AG04450 (cell line): Measurements from ENCODE around the gene CALU. TPM values are rescaled to one million over a fixed set of nuclear protein-coding genes. Genes with fewer than 3 reads are reported as not detected.

ENCODE experiments used
- CTCF ChIA-PET: fragments of 300-600, 350-600 bp; formaldehyde crosslinking; extraction: SDS; loops from one replicate; lab custom pipeline; 2022; ENCODE audit warnings: antibody characterized with exemption, inconsistent platforms; lab: Charles Lee
- POLR2A ChIA-PET: fragments of 350-600 bp; formaldehyde crosslinking; extraction: SDS; loops from one replicate; lab custom pipeline; 2021; ENCODE audit warnings: antibody characterized with exemption, inconsistent platforms; lab: Yijun Ruan, JAX
- DNase-seq: peaks from one replicate; pipeline ENCODE4 v3.0.0-alpha.2; 2011; ENCODE audit warnings: low read depth, low spot score
- H3K27ac ChIP-seq: one replicate; pipeline ENCODE4 v1.5.1; 2012; ENCODE audit warnings: low read depth, low read length, control low read depth
- H3K27me3 ChIP-seq: one replicate; pipeline ENCODE4 v1.6.0; 2012; ENCODE audit warnings: low read length; ENCODE audit not compliant: control insufficient read depth, insufficient read depth
- H3K4me3 ChIP-seq: 2 replicates; pipeline ENCODE4 v1.5.1; 2011; ENCODE audit warnings: mild to moderate bottlenecking, low read depth, low read length, control low read depth
- H3K9me3 ChIP-seq: 2 replicates; pipeline ENCODE4 v1.5.1; 2012; ENCODE audit warnings: low read length; ENCODE audit not compliant: control insufficient read depth, insufficient read depth
- polyA plus RNA-seq: library from polyadenylated mRNA; depleted of rRNA; stranded (reverse); fragments of >200 nt; gene quantifications from 2 replicates; pipeline ENCODE4 v1.2.3, GENCODE V29; 2011
- TF ChIP-seq, protein P1 (sequence below): IDR thresholded peaks from 2 replicates; pipeline ENCODE4 v1.5.1; 2011; ENCODE audit warnings: low read depth, low read length, control low read depth, inconsistent platforms

The CALU gene
- polyA plus RNA-seq, 1 experiment: 815 TPM

DNA sequence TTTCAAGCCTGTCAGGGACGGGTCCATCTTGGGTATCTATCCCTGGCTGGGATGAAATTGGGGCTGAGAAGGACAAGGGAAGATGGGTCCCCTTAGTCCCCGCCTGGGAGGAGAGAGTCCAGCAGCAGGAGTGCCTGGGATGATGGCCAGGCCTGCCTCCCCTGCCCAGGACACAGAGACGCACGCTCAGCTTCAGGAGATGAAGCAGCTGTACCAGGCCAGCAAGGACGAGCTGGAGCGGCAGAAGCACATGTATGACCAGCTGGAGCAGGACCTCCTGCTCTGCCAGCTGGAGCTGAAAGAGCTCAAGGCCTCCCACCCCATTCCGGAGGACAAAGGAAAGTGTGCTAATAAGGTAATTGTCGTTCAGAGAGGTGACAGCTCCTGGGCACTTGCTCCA lies 68.0 kb downstream of the CALU start:
- Histone ChIP-seq H3K4me3 (no peak overlapping the region), H3K9me3 (no peaks in the 10 kb centered on the region), H3K27me3 (no peaks in the 10 kb centered on the region), H3K27ac (no peak overlapping the region)
- ChIA-PET POLR2A (no interaction called here), CTCF (no interaction called here)
- no peak for DNase-seq
- TF ChIP-seq, protein P1, sequence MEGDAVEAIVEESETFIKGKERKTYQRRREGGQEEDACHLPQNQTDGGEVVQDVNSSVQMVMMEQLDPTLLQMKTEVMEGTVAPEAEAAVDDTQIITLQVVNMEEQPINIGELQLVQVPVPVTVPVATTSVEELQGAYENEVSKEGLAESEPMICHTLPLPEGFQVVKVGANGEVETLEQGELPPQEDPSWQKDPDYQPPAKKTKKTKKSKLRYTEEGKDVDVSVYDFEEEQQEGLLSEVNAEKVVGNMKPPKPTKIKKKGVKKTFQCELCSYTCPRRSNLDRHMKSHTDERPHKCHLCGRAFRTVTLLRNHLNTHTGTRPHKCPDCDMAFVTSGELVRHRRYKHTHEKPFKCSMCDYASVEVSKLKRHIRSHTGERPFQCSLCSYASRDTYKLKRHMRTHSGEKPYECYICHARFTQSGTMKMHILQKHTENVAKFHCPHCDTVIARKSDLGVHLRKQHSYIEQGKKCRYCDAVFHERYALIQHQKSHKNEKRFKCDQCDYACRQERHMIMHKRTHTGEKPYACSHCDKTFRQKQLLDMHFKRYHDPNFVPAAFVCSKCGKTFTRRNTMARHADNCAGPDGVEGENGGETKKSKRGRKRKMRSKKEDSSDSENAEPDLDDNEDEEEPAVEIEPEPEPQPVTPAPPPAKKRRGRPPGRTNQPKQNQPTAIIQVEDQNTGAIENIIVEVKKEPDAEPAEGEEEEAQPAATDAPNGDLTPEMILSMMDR: no peak

DNA sequence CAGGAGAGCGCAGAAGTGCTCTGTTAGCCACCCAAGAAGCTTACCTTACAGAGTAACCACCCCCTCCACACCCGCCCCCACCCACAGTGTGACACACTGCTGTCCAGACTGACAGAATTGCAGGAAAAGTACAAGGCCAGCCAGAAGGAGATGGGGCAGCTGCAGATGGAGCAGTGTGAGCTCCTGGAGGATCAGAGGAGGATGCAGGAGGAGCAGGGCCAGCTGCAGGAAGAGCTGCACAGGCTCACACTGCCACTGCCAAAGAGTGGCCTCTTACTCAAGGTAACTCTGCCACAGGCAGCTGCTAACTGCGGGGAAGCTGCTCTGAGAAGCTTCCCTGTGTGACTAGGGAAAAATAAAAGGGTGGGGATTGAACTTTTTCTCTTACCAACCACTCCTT lies 70.2 kb downstream of the CALU start:
- TF ChIP-seq, protein P1: no peak
- Histone ChIP-seq H3K27ac (no peak overlapping the region), H3K27me3 (no peaks in the 10 kb centered on the region), H3K9me3 (no peaks in the 10 kb centered on the region), H3K4me3 (no peak overlapping the region)
- ChIA-PET CTCF (no interaction called here), POLR2A (interaction anchor here (0.5 kb wide), 1 partner anchor 354 kb away, joined by 3 read pairs; no protein-coding TSS in a partner anchor)
- DNase-seq: no peak

DNA sequence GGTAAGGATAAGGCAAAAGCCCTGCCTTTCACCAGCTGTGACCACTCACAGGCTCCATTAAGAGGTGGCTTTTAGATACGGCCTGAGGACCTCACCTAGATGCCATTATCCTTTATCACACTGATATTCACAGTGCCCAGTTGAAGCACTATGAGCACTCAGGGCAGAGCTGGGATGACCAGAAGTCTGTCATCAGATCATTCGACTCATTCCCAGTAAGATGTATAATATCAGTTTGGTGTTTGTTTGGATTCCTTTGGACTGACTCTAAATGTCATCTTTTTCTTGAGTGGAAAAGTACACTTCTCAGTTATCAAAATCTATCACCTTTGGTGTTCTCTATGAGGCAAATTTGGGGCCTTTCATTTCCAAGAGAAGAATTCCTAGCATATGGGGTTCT lies 71.3 kb downstream of the CALU start:
- Histone ChIP-seq H3K27me3 (no peaks in the 10 kb centered on the region), H3K27ac (no peak overlapping the region), H3K9me3 (no peaks in the 10 kb centered on the region; the same call in 1 of the 2 replicates), H3K4me3 (no peak overlapping the region)
- ChIA-PET POLR2A (no interaction called here), CTCF (no interaction called here)
- TF ChIP-seq, protein P1: no peak
- no peak for DNase-seq

DNA sequence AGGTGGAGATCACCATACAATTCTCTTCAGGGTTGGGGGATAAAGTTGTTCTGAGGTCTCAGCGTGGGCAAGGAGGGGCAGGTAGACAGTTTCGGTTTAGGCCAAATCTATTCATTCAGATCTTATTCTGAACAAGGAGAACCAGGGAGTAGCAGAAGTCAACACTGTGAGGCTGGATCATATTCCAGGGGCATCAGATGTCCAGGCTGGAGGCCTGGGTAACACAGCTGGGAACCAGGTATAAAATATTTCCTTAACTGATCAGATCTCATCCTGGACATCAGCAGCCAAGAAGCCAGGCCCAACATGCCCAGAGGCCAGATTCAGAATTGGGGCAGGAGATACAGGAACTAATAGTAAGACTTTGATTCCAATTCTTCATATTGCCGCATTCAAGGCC lies 71.8 kb downstream of the CALU start:
- ChIA-PET POLR2A (no interaction called here), CTCF (no interaction called here)
- Histone ChIP-seq H3K9me3 (no peaks in the 10 kb centered on the region; the same call in 1 of the 2 replicates), H3K27me3 (no peaks in the 10 kb centered on the region), H3K27ac (no peak overlapping the region), H3K4me3 (no peak overlapping the region)
- DNase-seq: no peak
- TF ChIP-seq, protein P1: no peak

DNA sequence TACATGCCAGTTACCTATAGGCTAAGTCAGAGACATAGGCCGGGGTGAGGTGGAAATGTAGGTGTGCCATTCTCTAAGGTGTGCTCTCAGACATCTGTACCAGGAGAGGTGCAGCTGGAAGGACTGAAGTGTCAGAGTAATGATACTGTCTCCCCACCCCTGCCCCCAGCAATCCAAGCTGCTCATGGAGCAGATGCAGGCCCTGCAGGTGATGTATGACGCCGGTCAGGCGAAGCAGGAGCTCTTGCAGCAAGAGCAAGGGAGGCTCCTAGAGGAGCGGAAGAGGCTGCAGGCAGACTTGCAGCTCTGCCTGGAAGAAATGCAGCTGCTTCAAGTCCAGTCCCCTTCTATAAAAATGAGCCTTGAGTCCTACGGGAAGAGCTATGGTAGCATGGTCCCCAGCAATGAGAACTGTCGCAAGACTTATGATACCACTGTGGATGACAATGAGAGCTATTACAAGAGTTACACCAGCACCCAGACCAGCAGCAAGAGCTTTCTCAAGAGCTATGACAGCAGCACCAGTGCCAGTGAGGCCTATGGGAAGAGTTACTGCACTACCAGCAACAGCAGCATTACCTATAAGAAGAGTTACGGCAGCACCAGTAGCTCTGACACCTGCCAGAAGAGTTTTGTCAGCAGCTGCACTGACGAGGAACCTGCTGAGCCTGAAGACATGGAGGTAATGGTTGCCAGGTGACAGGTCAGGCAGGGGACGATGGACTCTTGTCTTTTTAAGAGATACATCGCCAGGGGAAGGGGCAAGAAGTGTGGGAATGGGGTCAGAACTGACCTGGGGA lies 72.7 kb downstream of the CALU start:
- no peak for DNase-seq
- H3K4me3 ChIP-seq: no peak overlapping the region
- no peaks in the 10 kb centered on the region for H3K27me3 ChIP-seq
- TF ChIP-seq, protein P1: no peak
- ChIA-PET CTCF (no interaction called here), POLR2A (no interaction called here)
- H3K9me3 ChIP-seq: no peaks in the 10 kb centered on the region; the same call in 1 of the 2 replicates
- H3K27ac ChIP-seq: no peak overlapping the region
